CD4-positive, alpha-beta T cell treated with Interleukin-6 for 4 hours (primary cell): ENCODE measurements around the gene SMTNL1.
"Not testable (repeated sequence)": the region's sequence is repeated elsewhere in the genome, so short reads cannot be mapped to it uniquely, and the experiment has no call there.

ENCODE experiments used
- DNase-seq: peaks from one replicate; pipeline ENCODE4 v3.0.0-alpha.2; 2020; ENCODE audit warnings: mixed read lengths

Gene SMTNL1

GRCh38 chr11:57511741-57512430 lies 25.5 kb upstream of the SMTNL1 start:
- DNase-seq, result peak; percentile 10

DNA sequence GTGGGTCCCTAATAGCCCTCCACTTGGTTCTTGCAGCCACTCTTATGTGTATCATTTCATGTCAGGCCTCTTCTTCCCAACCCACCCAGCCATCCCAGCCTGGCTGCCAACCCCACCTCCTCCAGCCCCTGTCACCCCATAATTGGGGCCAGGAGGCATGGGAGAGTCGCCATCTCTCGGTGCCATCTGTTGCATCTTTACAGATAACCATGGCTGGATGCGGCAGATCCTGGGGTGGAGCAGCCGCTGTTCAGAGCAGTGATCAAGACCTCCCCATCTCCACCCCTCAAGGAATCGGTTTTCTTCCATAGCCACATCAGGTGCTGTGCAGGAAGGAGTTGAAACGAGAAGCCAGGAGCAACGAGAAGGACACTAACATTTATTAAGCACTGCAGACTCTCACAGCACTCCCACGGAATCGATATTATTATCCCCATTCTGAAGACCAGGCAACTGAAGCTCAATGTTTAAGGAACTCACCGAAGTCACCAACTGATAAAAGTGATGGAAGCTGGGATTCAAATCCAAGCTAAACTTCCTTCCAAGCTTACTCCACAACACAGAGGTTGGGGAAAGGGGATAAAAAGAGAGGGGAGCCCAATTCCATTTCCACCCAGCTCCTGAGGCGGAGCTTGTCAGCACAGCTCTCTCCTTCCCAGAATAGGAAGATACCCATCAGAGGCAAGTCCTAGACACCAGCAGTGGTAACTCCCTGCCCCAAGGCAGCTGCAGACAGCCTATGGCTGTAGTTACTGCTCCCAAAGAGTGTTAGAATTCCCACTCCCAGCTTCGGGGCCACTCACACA lies 24.5 kb upstream of the SMTNL1 start:
- no peak for DNase-seq

- no peak for DNase-seq
These were observed 24.0 kb upstream of the SMTNL1 start for GRCh38 chr11:57513452-57513795.

DNA sequence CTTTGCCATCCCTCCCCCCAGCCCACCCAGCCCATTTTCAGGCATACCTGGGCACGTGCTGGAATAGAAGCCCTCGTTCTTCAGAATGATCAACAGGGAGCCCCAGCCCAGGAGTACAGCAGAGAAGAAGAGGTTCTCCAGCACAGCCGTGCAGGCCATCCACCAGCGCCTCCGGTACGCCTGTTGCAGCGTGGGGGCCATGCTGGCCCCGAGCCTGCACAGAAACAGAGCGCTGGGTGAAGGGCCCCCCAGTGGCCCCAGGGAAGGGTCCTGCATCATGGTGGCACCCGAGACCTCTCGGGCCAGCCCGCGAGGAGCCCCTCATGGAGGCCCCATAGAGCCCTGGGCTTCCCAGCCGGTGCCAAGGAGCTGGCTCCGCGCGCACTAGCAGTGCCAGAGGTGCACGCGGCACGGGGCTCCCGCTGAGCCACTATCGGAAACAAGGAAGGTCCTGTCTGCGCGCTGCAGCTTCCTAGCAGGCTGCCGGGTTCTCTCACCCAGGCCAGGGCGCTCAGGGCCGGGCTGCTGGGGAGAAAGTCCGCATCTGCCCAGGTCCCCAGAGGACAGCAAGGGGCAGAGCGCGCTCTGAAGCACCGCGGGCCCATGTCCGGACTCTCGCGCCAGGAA lies 23.4 kb upstream of the SMTNL1 start:
- DNase-seq, result peak; percentile 49

DNA sequence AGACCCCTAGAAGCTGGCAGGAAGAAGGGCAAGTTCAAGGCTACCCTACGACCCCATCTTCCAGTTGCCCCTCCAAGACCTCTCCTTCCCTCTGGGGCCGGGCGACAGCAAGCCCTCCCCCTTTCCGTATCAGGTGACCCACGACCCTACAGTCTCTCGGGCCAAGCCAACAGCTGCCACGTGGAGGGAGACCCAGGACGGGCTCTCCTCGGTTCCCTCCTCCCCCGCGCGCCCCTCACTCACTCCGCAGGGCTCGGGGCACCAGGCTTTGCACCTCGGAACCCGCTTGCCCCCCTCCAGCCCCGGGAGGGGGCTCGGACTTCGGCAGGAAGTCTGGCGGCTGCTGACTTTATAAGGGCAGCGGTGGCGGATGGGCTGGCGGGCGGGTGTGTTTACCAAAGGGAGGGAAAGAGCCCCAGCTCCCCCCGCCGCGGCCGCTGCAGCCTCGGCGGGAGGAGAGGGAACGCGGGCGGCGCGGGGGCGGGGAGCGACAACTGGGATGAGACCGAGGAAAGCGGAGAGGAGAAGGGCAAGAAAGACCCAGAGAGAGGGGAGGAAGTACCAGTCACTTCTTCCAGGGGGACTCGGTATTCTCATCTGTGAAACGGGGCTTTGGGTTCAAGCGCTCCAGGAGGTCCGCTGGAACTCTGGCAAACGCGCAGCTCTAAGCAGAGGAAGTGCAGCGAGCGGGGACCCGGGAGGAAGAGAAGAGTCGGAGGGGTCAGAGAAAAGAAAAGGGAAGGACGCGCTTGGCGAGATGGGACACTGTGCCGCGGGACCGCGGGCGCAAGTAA lies 22.7 kb upstream of the SMTNL1 start:
- DNase-seq, result peak; percentile 67

GRCh38 chr11:57515332-57516060 lies 21.9 kb upstream of the SMTNL1 start, which contains the start of gene SLC43A1:
TSS of gene SLC43A1 (minus strand) at chr11:57515702. CDS start at chr11:57514111, 1,591 bp downstream.
- DNase-seq, result peak; percentile 46

DNA sequence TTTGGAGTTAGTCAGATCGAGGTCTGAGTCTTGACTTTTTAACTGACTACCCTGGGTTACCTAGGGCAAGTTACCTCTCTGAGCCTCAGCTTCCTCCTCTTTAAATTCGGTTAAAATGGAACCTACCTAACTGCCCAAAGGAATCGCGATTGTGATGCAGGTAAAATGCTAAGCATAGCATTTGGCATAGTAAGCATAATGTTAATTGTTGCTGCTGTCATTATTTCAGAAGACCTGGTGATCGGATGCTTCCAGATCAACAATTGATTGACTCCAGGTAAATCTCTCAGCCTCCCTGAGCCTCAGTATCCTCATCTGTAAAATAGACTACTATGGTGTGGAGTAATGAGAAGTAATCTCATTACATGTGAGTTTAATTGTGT lies 21.3 kb upstream of the SMTNL1 start:
- DNase-seq, result no peak

- no peak for DNase-seq
These were observed 16.3 kb upstream of the SMTNL1 start for GRCh38 chr11:57521116-57521515.

GRCh38 chr11:57523419-57523818 lies 14.0 kb upstream of the SMTNL1 start:
- DNase-seq, result no peak

DNA sequence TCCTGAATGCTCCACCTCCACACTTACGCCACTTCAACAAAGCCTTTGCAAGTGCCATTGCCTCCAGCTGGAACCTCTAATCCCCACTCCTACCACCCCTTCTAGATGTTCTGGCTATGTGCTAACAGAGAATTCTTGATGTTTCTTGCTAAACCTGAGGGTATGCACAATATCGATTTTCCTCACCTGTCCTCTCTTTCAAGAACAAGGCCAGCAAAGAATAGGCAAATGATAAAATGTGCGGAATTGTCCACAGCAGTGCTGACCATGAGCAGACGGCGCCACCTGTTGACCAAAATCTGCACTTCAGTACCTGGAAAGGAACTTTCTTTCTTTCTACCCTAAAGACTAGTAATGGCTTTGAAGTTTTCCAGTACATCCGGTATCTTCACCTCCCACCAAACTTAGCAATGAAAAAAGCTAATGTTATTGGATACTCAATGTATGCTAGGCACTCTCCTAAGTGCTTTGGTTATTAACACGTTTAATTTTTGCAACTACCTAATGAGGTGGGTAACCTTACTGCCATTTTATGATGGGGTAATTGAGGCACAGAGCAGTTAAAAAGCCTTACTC lies 10.3 kb upstream of the SMTNL1 start:
- DNase-seq, result peak; percentile 82

GRCh38 chr11:57529012-57529411 lies 8.4 kb upstream of the SMTNL1 start:
- DNase-seq, result no peak

GRCh38 chr11:57530215-57530595 lies 7.2 kb upstream of the SMTNL1 start:
- peak; percentile 7 for DNase-seq

- DNase-seq, result peak; percentile 95
These were observed 6.5 kb upstream of the SMTNL1 start, which contains the start of gene TIMM10 for GRCh38 chr11:57530596-57531507. TSS of gene TIMM10 (minus strand) at chr11:57530754. CDS start at chr11:57530189, 565 bp downstream.

DNA sequence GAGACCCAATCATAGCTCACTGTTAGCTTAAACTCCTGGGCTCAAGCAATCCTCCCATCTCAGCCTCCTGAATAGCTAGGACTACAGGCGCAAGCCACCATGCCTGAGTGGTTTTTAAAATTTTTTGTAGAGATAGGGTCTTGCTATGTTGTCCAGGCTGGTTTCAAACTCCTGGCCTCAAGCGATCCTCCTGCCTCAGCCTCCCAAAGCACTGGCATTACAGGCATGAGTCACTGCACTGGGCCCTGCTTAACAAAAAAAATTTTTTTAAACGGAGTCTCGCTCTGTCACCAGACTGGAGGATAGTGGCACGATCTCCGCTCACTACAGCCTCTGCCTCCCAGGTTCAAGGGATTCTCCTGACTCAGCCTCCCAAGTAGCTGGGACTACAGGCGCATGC lies 2.9 kb upstream of the SMTNL1 start:
- DNase-seq, result not testable (repeated sequence)

DNA sequence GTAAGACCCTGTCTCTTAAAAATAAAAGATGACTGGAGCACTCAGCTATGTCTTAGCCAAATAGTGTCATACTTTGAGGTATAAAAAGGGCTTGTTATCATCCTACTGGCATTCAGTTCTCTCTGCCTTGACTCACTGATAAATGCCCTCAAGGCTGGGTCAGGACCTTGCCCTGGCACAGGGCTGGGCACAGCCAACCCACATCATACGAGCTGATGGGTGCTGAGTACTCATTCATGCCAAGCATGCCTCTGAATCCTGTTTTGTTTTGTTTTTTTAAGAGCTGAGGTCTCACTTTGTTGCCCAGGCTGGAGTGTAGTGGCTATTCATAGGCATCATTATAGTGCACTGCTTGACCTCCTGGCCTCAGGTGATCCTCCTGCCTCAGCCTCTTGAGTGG lies 1.9 kb downstream of the SMTNL1 start:
- no peak for DNase-seq

GRCh38 chr11:57541169-57541568 lies 3.8 kb downstream of the SMTNL1 start:
- no peak for DNase-seq

GRCh38 chr11:57542582-57542981 lies 5.2 kb downstream of the SMTNL1 start:
- DNase-seq, result no peak

- no peak for DNase-seq
These were observed 6.2 kb downstream of the SMTNL1 start for GRCh38 chr11:57543593-57543992.

DNA sequence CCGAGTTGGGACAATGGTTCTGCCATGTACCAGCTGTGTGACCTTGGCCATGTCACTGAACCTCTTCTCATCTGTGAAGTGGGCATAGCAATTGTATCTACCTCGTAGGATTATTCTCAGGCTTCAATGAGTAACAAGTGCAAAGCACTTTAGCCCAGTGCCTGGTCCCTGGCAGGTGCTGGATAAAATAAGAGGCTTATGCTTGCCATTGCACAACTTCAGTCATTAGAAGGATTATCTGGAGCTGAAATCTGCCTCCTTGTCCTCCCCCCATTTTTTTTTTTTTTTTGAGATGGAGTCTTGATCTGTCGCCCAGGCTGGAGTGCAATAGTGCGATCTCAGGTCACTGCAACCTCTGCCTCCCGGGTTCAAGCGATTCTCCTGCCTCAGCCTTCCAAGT lies 7.2 kb downstream of the SMTNL1 start:
- no peak for DNase-seq

GRCh38 chr11:57545883-57546282 lies 8.5 kb downstream of the SMTNL1 start:
- DNase-seq, result no peak

GRCh38 chr11:57546451-57546850 lies 9.1 kb downstream of the SMTNL1 start:
- DNase-seq, result no peak
